Fibroblast of lung (primary cell): ENCODE data around the gene LRRC53. TPM values are rescaled to one million over a fixed set of nuclear protein-coding genes. Genes with fewer than 3 reads are reported as not detected.

Experiments used
- DNase-seq, 2 donors: peaks; one replicate each; pipeline versions ENCODE4 v3.0.0 to v3.0.0-alpha.2; 2010; ENCODE audit warnings: low read depth in 2 of 2
- H2AFZ ChIP-seq: 2 replicates; pipeline ENCODE4 v1.5.1; 2012; ENCODE audit warnings: low read length, control low read depth, inconsistent platforms
- H3K27ac ChIP-seq: 2 replicates; pipeline ENCODE4 v1.5.1; 2011; ENCODE audit warnings: low read length, control low read depth; ENCODE audit not compliant: insufficient read depth
- H3K27me3 ChIP-seq: 2 replicates; pipeline ENCODE4 v1.5.1; 2011; ENCODE audit warnings: mild to moderate bottlenecking, low read length; ENCODE audit not compliant: control insufficient read depth, insufficient read depth
- H3K36me3 ChIP-seq: 2 replicates; pipeline ENCODE4 v1.5.1; 2011; ENCODE audit warnings: low read length; ENCODE audit not compliant: control insufficient read depth, insufficient read depth
- H3K4me1 ChIP-seq: 2 replicates; pipeline ENCODE4 v1.5.1; 2011; ENCODE audit warnings: low read length; ENCODE audit not compliant: control insufficient read depth, insufficient read depth; ENCODE audit errors: extremely low read depth
- H3K4me2 ChIP-seq: 2 replicates; pipeline ENCODE4 v1.5.1; 2011; ENCODE audit warnings: low read length, control low read depth; ENCODE audit not compliant: insufficient read depth; ENCODE audit errors: extremely low read depth
- H3K4me3 ChIP-seq, 4 experiments: fragments of 200-600 bp in 1 of 4; sonication (generic) in 1 of 4; replicated peaks in 1 of 4; 2 replicates each; pipeline ENCODE4 v1.5.1; 2011 to 2016; ENCODE audit warnings: low read length in 4 of 4, low read depth in 3 of 4, mild to moderate bottlenecking in 3 of 4, control low read depth in 2 of 4, inconsistent platforms in 1 of 4, mixed read lengths in 1 of 4; ENCODE audit not compliant: insufficient read depth in 1 of 4; ENCODE audit errors: control extremely low read depth in 1 of 4
- H3K79me2 ChIP-seq: 2 replicates; pipeline ENCODE4 v1.5.1; 2012; ENCODE audit warnings: mild to moderate bottlenecking, low read length, inconsistent platforms; ENCODE audit not compliant: control insufficient read depth, insufficient read depth
- H3K9ac ChIP-seq: 2 replicates; pipeline ENCODE4 v1.5.1; 2011; ENCODE audit warnings: mild to moderate bottlenecking, low read length, control low read depth; ENCODE audit not compliant: insufficient read depth
- H3K9me3 ChIP-seq: 2 replicates; pipeline ENCODE4 v1.5.1; 2012; ENCODE audit warnings: low read depth, low read length; ENCODE audit not compliant: control insufficient read depth, insufficient read depth
- H4K20me1 ChIP-seq: 2 replicates; pipeline ENCODE4 v1.5.1; 2011; ENCODE audit warnings: low read length; ENCODE audit not compliant: control insufficient read depth, insufficient read depth; ENCODE audit errors: extremely low read depth
- EZH2 ChIP-seq: IDR thresholded peaks from 2 replicates; pipeline ENCODE4 v1.5.1; 2012; ENCODE audit warnings: low read length, control low read depth, mild to moderate bottlenecking; ENCODE audit errors: missing control alignments
- polyA plus RNA-seq, 2 donors: library from polyadenylated mRNA; depleted of rRNA in 1 of 2; stranded (reverse) in 1 of 2; unstranded in 1 of 2; fragments of >200 nt; gene quantifications; 2 replicates each; pipeline ENCODE4 v1.2.1, GENCODE V29; 2011 to 2012; ENCODE audit warnings: missing spikeins in 1 of 2
- total RNA-seq: library from RNA; depleted of rRNA; stranded (reverse); fragments of >200 nt; gene quantifications from 2 replicates; pipeline ENCODE4 v1.2.1, GENCODE V29; 2014
- TF ChIP-seq, protein P1 (sequence below), 2 donors: IDR thresholded peaks in 1 of 2; conservative IDR thresholded peaks in 1 of 2; 1 replicate in 1 of 2; 2 replicates in 1 of 2; pipeline ENCODE4 v1.5.1; 2011 to 2012; ENCODE audit warnings: low read length in 2 of 2, control low read depth in 1 of 2, inconsistent platforms in 1 of 2, low read depth in 1 of 2, mild to moderate bottlenecking in 1 of 2

Gene LRRC53
- total and polyA plus RNA-seq, 2 donors (not counting 1 experiment from before 2014, with no cell fraction given) = not detected

DNA sequence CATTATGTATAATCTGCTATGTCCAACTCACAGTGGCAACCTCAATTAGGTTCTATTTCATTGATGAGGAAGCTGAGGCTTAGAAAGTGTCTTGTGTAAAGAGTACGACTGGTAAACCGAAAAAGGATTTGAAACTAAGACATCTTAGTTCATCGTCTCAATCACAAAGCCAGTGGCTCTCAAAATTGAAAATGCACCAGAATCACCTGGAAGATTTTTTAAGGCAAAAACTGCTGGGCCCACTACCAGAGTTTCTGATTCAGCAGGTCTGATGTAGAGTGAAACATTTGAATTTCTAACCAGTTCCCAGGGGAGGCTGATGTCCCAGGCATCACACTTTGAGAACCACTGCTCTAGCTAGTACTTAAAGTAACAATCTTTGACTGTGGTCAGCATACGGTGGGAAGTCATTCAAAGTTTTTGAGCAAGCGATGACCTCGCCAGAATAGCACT, 5.2 kb upstream of the LRRC53 start:
- Histone ChIP-seq H3K36me3 (no peaks in the 10 kb centered on the region), H3K4me1 (no peaks in the 10 kb centered on the region), H3K4me3 (no peak overlapping the region), H3K79me2 (no peaks in the 10 kb centered on the region), H3K4me2 (no peak overlapping the region), H4K20me1 (no peaks in the 10 kb centered on the region), H3K27ac (no peak overlapping the region), H3K9ac (no peak overlapping the region), H3K9me3 (no peaks in the 10 kb centered on the region), H2AFZ (no peak overlapping the region), H3K27me3 (no peaks in the 10 kb centered on the region)
- DNase-seq = no peak
- TF ChIP-seq EZH2 = no peak
- TF ChIP-seq, protein P1, sequence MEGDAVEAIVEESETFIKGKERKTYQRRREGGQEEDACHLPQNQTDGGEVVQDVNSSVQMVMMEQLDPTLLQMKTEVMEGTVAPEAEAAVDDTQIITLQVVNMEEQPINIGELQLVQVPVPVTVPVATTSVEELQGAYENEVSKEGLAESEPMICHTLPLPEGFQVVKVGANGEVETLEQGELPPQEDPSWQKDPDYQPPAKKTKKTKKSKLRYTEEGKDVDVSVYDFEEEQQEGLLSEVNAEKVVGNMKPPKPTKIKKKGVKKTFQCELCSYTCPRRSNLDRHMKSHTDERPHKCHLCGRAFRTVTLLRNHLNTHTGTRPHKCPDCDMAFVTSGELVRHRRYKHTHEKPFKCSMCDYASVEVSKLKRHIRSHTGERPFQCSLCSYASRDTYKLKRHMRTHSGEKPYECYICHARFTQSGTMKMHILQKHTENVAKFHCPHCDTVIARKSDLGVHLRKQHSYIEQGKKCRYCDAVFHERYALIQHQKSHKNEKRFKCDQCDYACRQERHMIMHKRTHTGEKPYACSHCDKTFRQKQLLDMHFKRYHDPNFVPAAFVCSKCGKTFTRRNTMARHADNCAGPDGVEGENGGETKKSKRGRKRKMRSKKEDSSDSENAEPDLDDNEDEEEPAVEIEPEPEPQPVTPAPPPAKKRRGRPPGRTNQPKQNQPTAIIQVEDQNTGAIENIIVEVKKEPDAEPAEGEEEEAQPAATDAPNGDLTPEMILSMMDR (conservative IDR thresholded peaks at IDR 0.05 in 1 of 2, IDR thresholded peaks at IDR 0.05 in 1 of 2; ENCODE audit: low read depth in 1 of 2, low read length in 2 of 2) = no peak

DNA sequence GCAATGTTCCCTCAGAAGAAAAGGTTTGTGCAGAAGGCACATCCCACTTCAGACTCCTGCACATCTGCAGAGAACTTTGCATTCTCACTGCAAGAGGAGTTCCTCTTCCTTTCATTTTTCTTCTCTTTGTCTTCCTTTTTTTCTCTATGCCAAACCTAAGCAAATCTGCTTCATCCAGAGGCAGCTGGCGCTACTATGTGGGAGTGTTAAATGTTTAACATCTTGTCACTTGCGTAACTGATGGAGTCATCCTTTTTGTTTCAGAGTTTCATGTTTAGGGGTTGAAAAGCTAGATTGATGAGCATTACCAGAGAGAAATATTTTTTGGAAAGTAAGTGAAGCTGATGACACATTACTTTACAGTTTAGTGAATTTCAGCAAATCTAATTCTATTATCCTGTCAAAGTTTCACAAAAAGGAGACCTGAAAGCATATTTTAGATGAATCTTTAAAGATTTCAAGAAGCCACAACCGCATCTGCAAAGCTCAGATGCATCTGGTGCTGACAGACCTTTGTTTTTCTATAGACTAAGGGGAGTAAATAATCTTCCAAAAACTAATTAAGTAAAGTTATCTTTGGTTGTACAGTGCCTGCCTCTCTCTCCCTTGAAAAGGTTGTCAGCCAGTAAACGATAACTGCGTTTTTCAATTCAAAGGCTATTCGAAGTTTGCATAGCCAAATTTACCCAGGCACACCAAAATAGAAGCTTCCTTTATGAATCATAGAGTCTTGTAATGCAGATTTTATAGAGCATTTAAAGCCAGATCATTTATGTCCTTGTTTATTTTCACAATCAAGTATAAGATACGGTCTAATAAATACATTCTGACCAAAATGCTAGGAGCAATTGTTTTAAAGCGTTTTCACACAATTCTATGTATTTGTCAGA, 1.2 kb upstream of the LRRC53 start:
- no peaks in the 10 kb centered on the region for H3K9me3 ChIP-seq
- H3K27ac ChIP-seq = no peak overlapping the region
- no peak overlapping the region for H3K4me3 ChIP-seq
- no peaks in the 10 kb centered on the region for H3K79me2 ChIP-seq
- peak in 1 of 2 donors; percentile 26 for DNase-seq
- no peaks in the 10 kb centered on the region for H4K20me1 ChIP-seq
- no peaks in the 10 kb centered on the region for H3K27me3 ChIP-seq
- H3K4me2 ChIP-seq = no peak overlapping the region
- TF ChIP-seq, protein P1 (conservative IDR thresholded peaks at IDR 0.05 in 1 of 2, IDR thresholded peaks at IDR 0.05 in 1 of 2; ENCODE audit: low read depth in 1 of 2, low read length in 2 of 2) = no peak
- TF ChIP-seq EZH2 = no peak
- no peaks in the 10 kb centered on the region for H3K4me1 ChIP-seq
- no peak overlapping the region for H2AFZ ChIP-seq
- H3K36me3 ChIP-seq = no peaks in the 10 kb centered on the region
- no peak overlapping the region for H3K9ac ChIP-seq

DNA sequence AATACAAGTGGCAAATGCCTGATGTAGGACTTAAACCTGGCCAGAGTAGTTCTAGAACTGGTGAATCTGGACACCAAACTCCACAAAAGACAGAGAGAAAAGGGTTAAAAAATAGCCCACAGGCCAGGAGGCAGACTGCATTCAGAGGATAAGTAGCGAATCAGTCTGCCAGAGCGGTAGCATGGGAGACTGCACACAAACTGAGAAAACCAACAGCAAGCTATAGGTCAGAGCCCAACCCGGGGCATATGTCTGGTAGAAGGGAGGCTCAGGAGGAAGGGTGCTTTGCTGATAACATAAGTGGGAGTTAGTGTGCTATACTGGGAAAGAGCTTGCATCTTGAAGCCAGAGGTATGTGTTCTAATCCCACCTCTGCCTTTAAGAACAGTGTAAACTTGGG, 4.0 kb downstream of the LRRC53 start:
- Histone ChIP-seq H3K9ac (no peak overlapping the region), H3K9me3 (no peaks in the 10 kb centered on the region), H3K4me2 (no peak overlapping the region), H3K27ac (no peak overlapping the region), H4K20me1 (no peaks in the 10 kb centered on the region), H2AFZ (no peak overlapping the region), H3K4me3 (no peak overlapping the region), H3K4me1 (peaks cover 2% of the 10 kb centered on the region), H3K36me3 (no peaks in the 10 kb centered on the region), H3K27me3 (no peaks in the 10 kb centered on the region), H3K79me2 (no peaks in the 10 kb centered on the region)
- TF ChIP-seq, protein P1 (conservative IDR thresholded peaks at IDR 0.05 in 1 of 2, IDR thresholded peaks at IDR 0.05 in 1 of 2; ENCODE audit: low read depth in 1 of 2, low read length in 2 of 2) = no peak
- TF ChIP-seq EZH2 = no peak
- DNase-seq = no peak
